GM20000 (cell line): ENCODE results near the gene GPR62.
"Not testable (repeated sequence)": the region's sequence is repeated elsewhere in the genome, so short reads cannot be mapped to it uniquely, and the experiment has no call there.

Experiments used
- DNase-seq: peaks from one replicate; pipeline ENCODE4 v3.0.0; 2012; ENCODE audit warnings: low spot score
- TF ChIP-seq, protein P1 (sequence below): IDR thresholded peaks from 2 replicates; pipeline ENCODE4 v1.5.1; 2012; ENCODE audit warnings: mild to moderate bottlenecking, control low read depth; ENCODE audit errors: extremely low read depth, missing control alignments

GPR62 gene

DNA sequence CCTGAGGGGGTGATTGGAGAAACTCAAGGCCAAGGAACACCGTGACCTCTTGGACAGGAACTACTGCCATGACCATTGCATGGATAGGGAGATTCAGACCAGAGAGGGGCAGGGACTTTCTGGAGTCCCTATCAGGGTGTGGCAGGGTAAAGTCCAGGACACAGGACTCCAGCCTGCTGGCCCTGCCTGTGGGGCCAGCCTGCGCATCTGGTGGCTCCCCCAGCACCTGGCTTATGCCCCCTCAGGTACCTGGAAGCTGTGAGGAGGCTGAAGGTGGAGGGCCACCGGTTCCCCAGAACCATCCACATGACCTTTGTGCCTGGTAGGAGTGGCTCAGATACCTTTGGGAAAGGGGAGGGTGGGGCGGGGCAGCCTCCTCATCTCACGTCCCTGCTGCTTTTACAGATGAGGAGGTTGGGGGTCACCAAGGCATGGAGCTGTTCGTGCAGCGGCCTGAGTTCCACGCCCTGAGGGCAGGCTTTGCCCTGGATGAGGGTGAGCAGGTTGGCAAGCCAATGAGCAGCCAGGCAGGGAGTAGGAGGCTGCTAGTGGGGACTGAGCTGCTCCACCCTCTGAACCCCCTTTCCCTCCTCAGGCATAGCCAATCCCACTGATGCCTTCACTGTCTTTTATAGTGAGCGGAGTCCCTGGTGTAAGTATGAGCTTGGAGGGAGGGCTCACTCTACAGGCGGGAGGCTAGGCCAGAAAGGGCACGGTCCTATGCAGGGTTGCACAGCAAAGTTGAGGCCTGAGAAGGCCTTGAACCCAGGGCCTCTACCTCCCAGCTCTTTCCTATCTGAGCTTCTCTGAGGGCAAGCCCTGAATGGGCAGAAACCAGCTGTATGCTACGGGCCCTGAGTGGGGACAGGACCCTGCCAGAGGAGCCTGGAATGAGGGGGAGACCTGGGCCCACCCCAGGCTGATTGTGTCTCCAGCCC lies 31.1 kb downstream of the GPR62 start:
- TF ChIP-seq, protein P1, sequence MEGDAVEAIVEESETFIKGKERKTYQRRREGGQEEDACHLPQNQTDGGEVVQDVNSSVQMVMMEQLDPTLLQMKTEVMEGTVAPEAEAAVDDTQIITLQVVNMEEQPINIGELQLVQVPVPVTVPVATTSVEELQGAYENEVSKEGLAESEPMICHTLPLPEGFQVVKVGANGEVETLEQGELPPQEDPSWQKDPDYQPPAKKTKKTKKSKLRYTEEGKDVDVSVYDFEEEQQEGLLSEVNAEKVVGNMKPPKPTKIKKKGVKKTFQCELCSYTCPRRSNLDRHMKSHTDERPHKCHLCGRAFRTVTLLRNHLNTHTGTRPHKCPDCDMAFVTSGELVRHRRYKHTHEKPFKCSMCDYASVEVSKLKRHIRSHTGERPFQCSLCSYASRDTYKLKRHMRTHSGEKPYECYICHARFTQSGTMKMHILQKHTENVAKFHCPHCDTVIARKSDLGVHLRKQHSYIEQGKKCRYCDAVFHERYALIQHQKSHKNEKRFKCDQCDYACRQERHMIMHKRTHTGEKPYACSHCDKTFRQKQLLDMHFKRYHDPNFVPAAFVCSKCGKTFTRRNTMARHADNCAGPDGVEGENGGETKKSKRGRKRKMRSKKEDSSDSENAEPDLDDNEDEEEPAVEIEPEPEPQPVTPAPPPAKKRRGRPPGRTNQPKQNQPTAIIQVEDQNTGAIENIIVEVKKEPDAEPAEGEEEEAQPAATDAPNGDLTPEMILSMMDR, result no peak
- no peak for DNase-seq

DNA sequence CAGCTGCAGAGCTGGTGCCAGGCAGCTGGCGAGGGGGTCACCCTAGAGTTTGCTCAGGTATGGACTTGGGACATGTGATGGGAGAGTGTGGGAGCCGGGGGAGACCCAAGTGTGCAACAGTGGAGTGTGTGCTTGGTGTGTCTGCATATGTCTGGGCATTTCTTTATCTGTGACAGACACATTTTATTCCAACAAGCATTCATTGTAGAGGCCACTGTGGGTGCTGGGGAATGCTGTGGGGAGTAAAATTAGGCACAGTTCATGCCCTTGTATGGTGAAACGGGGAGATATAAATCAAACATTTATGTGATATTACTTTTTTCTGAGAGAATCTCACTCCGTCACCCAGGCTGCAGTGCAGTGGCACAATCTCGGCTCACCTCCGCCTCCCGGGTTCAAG lies 32.4 kb downstream of the GPR62 start:
- TF ChIP-seq, protein P1, result no peak
- DNase-seq, result no peak

DNA sequence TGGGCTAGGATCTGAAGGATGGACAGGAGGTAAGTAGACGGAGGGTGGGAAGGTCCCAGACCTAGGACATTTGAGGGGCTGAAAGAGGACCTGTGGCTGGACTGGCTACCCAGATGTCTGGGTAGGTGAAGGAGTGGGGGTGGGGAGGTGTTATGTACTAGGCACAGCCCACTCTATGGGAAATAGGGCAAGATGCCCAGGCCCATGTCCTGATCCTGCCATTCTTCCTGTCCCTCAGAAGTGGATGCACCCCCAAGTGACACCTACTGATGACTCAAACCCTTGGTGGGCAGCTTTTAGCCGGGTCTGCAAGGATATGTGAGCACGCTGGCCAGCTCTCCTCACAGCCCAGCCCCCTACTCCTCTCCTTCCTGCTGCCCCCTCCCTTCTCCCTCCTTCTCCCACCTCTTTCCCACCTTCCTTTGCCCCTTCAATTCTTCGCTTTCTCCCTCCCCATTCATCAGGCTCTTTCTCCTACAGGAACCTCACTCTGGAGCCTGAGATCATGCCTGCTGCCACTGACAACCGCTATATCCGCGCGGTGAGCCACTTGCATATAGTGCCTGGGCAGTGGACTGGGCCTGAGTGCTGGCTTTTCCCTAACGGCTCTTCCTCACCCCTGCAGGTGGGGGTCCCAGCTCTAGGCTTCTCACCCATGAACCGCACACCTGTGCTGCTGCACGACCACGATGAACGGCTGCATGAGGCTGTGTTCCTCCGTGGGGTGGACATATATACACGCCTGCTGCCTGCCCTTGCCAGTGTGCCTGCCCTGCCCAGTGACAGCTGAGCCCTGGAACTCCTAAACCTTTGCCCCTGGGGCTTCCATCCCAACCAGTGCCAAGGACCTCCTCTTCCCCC lies 33.3 kb downstream of the GPR62 start:
- DNase-seq, result no peak
- TF ChIP-seq, protein P1, result no peak

DNA sequence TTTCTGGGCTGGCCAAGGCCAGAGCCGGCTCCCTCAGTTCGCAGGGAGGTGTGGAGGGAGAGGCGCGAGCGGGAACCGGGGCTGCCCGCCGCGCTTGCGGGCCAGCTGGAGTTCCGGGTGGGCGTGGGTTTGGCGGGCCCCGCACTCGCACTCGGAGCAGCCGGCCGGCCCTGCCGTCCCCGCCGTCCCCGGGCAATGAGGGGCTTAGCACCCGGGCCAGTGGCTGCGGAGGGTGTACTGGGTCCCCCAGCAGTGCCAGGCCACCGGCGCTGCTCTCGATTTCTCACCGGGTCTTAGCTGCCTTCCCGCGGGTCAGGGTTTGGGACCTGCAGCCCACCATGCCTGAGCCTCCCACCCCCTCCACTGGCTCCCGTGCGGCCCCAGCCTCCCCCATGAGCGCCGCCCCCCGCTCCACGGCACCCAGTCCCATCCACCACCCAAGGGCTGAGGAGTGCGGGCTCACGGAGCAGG lies 35.4 kb downstream of the GPR62 start:
- not testable (repeated sequence) for DNase-seq

DNA sequence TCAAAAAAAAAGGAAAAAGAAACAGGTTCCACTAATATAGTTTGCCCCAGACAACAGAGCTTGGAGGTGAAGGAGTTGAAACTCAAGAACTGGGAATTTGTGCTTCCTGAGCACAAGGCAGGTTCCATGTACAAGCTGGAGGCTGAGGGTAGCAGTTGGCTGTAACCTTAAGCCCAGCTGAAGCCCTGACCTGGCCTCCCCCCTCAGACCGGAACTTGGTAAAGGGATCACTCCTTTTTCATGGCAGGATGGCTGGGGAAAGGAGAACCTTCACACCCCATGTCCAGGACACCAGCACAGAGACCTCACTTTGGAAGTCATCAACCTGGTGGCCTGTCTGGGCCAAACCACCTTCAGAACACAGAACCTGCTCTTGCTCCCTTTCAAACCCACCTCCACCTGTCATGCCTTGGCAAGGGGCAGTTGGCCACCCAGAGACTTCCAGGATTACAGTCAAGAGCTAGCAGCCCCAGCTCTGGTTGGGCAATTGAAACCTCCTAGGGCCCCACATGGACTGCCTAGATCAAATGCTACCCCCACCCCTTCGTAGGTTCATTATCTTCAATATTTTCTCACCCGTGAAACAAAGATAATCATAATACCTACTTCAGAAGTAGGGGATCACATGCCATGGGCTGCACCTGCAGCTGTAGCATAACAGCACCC lies 37.0 kb downstream of the GPR62 start:
- DNase-seq, result no peak
- TF ChIP-seq, protein P1, result no peak

DNA sequence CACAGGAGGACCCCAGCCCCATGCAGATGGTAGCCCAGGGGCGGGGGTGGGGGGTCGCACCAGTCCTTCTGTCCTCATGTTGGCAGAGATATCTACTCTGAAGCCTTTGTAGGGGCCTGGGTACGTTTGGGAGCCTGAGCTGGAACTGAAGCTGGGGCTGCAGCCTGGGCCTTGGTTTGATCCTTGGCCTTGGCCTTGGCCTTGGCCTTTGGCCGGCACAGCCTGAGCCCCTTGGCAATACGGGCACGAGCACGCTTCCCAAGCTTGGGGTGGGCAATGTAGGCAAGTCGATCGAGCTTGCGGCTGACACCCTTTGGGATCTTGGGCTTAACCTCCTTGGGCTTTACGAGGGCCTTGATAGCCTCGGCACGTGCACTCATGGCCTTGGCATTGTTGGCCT lies 38.5 kb downstream of the GPR62 start:
- not testable (repeated sequence) for DNase-seq

DNA sequence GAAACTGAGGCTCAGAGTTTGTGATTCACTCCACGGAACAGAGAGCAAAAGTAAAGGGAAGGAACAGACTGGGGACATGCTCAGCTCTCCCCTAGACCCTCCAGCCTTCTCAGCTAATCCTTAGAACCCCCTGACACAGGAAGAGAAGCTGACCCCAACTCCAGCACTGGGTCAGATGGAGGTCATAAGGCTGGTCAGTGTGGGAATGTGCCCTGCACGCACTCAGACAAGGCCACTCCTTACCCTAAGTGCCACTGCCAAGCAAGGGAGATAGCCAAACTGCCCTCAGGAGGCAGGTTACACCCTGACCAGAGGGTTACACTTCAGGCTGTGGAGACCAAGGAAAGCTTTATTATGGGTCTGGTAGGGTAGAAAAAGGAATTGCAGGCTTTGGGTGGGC lies 39.3 kb downstream of the GPR62 start:
- TF ChIP-seq, protein P1, result no peak

More for the DNA sequence above, 39.3 kb downstream of the GPR62 start:
- DNase-seq, result no peak
